GM19452 (cell line): ENCODE data around the gene ALX4.

Experiments
- ATAC-seq: cut with Tn5 transposase; IDR thresholded peaks from one replicate; pipeline ENCODE4 v1.9.1; 2021; ENCODE audit not compliant: unreplicated experiment

The ALX4 gene

GRCh38 chr11:44248109-44248508, 61.8 kb downstream of the ALX4 start:
- ATAC-seq = no peak

DNA sequence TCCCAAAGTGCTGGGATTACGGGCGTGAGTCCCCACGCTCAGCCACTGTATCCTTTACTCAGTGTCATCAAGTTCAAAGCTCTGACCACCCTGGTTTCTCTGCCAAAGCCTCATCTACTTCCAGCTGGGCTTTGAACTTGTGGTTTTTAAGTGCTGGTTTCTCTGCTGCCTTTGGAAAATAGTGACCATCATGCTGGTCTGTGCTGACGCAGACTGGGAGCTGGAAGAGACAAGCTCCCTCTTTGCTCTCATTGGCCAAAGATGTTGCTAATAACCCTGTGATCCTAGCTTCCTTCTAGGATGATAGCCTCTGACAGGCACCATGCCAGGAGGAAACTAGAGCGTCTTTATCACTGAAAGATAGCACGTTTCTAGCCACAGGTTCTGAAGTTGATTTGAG, 62.4 kb downstream of the ALX4 start:
- no peak for ATAC-seq

DNA sequence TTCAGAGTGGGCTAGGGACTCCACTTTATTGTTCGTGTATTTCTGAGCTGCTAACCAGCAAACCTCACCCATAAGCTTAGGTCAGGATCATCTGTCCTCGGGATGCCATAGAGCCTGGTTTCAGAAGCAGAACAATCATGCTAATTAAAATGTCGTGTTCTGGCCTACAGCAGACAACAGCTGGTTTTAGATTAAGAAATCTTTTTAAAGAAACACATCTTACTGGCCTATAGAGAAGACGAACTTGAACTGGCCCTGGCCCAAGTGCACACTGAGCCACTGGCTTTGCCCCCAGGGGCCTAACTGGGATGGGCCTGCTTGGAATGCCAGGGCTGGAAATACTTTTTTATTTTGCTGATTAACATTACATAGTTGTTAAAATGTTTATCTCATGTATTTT, 63.2 kb downstream of the ALX4 start:
- ATAC-seq = no peak

GRCh38 chr11:44244639-44245310, 65.2 kb downstream of the ALX4 start:
- no peak for ATAC-seq

DNA sequence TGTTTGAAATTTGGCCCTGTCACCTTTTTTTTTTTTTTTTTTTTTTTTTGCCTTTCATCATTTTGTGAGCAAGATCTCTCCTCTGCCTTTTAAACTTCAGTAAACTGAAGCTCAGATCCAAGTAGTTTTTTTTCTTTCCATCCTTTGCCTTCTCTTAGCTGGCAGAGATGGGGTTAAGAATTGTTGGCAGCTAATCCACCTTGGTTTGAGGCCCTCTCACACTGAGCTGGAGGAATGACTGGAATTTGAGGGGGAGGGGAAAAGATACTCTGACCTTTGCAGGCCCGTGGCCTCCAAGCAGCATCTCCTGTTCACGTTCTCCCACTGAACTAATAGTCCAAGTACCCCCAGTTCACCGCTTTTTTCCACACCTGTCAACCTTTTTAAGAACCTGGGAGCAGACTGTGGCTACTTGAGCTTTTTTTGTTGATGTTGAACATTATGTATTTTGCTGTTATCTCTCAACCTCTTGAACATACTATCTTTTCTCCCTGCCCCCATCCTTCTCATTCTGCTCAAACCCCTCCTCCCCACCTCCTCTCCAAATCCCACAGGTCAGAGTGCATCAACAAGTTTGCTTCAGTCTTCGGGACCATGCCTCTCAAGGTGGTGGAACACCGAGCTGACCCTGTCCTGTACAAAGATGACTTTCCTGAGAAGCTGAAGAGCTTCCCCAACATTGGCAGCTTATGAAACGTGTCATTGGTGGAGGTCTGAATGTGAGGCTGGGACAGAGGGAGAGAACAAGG, 66.2 kb downstream of the ALX4 start:
- ATAC-seq = no peak

- ATAC-seq = no peak
These were observed 66.9 kb downstream of the ALX4 start for GRCh38 chr11:44243086-44243485.

GRCh38 chr11:44241851-44242250, 68.1 kb downstream of the ALX4 start:
- ATAC-seq = no peak

- no peak for ATAC-seq
These were observed 72.8 kb downstream of the ALX4 start for GRCh38 chr11:44237156-44237555.

DNA sequence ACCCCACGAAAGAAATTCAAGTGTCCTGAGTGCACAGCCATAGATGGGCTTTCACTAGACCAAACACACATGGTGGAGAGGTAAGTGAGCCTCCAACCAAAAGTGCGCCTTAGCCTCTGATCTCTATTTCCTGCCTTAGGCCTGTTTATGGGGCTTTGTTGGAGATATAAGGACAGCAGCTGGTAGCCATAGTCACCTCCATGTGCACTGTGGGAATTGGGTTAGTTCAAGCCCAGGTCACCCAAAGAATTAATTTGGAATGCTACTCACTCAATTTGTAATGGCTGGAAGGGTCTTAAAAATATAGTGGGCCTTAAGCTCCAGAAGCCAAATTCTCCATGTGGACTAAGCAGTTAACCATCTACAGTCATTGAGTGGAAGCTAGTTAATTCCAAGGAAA, 73.6 kb downstream of the ALX4 start:
- no peak for ATAC-seq

- ATAC-seq = no peak
These were observed 74.2 kb downstream of the ALX4 start for GRCh38 chr11:44235765-44236201.

DNA sequence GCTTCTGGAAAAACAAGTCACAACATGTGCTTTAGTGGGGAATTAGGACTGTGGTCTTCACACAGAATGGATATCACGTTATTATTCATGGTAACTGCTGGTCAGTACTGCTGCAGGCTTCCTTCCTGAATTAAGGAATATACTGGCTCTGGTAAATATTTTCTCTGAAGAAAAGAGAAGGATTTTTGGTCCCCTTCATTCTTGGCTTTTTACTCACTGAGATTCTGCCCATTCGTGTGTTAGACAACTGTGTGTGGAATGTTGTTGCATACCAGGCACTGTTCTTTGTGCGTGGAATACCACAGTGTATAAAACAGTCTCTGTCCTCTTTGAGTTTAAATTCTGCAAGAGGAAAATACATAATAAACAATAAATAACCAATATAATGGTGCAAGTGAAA, 80.3 kb downstream of the ALX4 start:
- ATAC-seq = no peak

- no peak for ATAC-seq
These were observed 80.8 kb downstream of the ALX4 start for GRCh38 chr11:44229098-44229497.

- ATAC-seq = no peak
These were observed 81.6 kb downstream of the ALX4 start for GRCh38 chr11:44228379-44228778.

- no peak for ATAC-seq
These were observed 83.0 kb downstream of the ALX4 start for GRCh38 chr11:44226945-44227344.

DNA sequence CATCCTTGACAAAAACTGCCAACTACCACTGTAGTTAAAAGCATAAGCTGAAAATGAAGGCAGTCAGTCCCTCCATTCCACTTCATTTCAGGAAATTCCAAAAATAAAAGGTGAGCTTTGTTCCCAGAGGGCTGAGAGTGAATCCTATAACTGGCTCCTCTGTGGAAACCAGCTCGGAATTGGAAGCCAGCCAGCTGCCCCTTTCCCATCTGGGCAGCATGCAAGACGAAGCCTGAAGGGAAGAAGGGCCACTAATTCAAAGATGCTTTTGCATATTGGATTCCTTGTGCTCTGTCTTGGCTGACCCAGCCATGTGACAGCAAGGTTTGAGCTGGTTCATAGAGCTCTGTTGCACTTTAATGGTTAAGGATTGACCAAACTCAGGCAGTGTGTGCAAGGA, 83.4 kb downstream of the ALX4 start:
- no peak for ATAC-seq

DNA sequence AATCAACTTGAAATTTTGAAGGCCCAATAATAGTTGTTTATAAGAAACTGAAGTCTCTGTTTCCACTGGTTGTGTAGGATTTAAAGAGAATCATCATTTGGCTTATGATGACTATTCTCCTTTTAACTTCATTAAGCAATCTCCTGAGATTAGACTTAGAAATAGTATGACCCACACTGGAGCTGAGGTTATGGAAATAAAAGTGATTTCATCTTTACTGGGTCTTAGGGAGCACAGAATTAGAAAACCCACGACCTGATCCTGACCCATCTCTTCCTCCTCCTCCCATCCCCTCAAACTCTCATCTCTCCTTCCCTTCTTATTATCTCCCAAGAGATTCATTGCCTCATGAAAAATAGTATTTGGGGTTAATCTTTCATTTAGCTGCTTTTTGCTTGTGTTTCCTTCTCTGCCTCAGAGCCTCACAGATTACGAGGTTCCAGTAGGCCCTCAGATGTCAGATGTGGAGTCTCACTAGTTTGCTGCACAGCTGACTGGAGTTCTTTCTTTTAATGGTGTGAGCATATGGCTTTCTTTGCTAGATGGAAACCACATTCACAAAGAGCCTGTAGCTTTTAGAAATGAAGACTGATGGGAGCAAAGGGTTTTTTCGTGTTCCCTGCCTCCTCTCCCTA, 85.0 kb downstream of the ALX4 start:
- no peak for ATAC-seq

GRCh38 chr11:44223238-44223637, 86.7 kb downstream of the ALX4 start:
- no peak for ATAC-seq

DNA sequence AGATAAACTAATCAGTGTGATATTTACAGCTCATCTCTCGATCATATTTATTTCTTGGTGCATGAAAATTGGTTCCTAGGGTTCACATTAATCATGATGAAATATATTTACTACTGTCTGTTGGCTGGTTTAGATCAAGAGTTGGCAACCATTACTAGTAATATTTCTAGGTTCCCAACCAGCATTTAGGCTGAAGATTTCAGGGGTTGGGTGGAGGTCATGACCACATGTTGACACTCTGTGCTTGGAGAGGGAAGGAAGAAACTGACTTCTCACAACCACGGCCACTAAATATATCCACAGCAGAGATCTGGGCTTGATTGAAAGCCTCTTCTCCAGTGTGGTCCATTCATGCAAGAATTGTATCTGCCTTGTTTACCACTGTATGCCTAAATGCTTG, 87.9 kb downstream of the ALX4 start:
- no peak for ATAC-seq

DNA sequence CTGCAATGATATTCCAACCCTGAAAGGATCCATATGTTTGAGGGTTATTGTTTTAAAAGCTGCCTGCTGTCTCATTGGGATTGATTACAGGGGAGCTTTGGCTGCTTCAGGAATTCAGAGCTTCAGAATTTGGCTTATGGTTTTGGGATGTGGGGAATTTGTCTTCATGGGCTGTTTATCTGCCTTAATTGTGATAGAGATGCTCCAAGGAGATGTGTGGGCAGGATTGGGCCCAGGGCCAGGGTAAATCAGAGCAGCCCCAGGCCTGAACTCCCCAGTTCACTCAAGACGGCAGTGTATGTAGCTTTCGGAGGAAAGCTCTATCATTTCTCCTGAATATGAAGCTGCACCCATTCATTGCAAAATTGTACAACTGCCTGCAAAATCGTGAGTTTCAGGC, 88.5 kb downstream of the ALX4 start:
- no peak for ATAC-seq

- no peak for ATAC-seq
These were observed 89.8 kb downstream of the ALX4 start for GRCh38 chr11:44219830-44220796.

DNA sequence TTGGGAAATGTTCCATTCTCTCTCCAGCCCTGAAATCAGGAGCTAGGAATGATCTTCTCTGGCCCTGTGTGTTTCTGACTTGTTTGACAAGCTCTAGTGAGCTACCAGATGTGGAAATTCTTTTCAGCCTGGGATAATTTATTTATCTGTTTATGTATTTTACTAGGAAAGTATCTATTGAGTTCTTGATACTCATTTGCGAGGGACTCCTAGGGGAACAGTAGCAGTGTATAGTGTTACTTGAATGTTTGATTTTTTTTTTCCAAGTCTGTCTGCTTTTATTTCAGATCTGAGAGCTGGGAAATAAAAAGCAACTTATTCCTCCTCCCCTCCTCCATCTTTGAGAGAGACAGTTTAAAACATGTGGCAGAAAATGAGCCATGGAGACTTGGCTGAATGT, 92.5 kb downstream of the ALX4 start:
- no peak for ATAC-seq
